CD4-positive, alpha-beta T cell treated with Interleukin-6 at 100 ng/mL for 8 hours (primary cell): ENCODE data around the gene ECM2.
"Not testable (repeated sequence)": the region's sequence is repeated elsewhere in the genome, so short reads cannot be mapped to it uniquely, and the experiment has no call there.

Experiments used
- DNase-seq: peaks from one replicate; pipeline ENCODE4 v3.0.0-alpha.2; 2020; ENCODE audit warnings: mixed read lengths, low spot score

ECM2 gene

DNA sequence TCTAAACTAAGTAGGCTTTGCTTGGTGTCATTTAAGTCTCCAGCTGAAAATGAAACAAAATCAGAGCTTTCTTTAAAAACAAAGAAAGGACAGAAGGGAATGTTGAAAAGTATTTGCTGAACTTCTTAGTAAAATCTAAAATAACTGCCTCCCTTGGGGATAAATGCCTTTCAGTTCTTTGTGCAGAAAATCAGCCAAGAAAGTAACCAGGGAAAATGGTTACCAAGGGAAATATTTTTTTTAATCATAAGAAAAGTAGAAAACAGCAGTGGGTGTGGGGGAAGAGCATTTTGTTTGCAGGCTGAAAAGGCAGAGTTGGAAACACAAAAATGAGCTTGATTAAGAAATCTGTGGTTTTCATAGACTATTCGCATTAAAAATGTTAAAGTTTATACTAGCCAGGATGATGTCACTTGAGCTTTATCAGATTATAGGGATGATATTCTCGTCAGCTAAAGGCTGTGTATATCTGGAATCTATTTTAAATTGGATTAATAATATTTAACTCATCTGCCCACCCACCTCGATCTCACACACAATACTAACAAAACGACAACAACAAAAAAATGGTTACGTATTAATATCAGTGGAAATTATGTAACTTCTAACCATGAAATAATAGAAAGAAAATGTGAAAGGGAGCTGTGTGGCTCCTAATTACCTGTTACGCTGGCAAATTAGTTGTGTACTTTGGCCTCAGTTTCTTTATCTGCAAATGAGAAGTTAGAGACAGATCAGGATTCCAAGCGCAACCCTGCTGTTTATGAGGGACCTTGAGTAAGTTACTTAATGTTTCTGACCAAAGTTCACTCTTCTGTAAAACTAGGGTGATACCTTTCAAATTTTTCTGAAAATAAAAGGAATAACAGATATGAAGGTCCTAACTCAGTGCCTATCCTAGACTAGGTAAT, at the start of gene ECM2:
Gene ECM2, minus strand, starts transcription at position 51 of the 911 bp plus-strand sequence. CDS start 13,124 bp downstream, outside the sequence.
- DNase-seq, result no peak

DNA sequence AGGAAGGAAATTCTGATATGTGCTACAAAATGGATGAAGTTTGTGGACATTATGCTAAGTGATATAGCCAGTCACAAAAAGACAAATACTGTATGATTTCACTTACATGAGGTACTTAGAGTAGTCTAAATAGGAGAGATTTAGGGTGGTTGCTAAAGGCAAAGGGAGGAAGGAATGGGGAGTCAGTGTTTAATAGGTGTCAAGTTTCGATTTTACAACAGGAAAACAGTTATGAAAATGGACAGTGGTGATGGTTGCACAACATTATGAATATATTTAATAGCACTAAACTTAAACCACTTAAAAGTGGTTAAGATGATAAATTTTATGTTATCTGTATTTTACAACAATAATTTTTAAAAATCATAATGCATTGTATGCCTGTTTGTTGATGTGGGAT, 40.4 kb upstream of the ECM2 start:
- no peak for DNase-seq

DNA sequence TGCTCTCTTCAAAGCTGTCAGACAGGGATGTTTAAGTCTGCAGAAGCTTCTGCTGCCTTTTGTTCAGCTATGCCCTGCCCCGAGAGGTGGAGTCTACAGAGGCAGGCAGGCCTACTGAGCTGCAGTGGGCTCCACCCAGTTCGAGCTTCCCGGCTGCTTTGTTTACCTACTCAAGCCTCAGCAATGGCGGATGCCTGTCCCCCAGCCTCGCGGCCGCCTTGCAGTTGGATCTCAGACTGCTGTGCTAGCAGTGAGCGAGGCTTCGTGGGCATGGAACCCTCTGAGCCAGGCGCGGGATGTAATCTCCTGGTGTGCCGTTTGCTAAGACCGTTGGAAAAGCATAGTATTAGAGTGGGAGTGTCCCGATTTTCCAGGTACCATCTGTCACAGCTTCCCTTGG, 37.8 kb upstream of the ECM2 start:
- DNase-seq, result not testable (repeated sequence)

DNA sequence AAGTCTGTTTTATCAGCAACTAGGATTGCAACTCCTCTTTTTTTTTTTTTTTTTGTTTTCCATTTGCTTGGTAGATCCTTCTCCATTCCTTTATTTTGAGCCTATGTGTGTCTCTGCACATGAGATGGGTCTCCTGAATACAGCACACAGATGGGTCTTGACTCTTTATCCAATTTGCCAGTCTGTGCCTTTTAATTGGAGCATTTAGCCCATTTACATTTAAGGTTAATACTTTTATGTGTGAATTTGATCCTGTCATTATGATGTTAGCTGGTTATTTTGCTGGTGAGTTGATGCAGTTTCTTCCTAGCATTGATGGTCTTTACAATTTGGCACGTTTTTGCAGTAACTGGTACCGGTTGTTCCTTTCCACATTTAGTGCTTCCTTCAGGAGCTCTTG, 36.1 kb upstream of the ECM2 start:
- not testable (repeated sequence) for DNase-seq

DNA sequence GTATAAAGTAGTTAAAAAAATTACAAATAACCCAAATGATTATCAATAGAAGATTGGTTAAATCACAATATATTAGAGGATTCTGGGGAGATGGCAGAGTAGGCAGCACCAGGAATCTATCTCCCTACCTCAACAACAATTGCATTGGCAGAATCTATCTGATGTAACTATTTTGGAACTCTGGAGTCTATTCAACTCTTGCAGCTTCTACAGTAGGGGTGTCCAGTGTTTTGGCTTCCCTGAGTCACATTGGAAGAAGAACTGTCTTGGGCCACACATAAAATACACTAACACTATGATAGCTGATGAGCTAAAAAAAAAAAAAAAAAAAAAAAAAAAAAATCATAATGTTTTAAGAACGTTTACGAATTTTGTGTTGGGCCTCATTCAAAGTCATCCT, 29.2 kb upstream of the ECM2 start:
- DNase-seq, result no peak

DNA sequence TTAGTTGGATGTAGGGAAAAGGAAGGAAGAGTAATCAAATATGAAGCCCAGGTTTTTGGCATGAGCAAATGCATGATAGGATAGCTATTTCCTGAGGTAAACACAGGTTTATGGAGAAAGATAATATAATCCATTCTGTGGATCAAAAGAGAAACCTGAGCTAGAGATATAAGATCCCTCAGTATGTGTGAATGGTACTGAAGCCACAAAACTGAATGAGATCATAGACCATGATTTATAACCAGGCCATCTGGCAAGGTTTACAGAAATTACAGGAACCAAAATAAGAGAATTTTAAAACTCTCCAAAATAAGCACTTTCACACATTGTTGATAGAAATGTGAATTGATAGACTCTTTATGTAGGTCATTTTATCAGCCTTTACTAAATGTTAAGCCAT, 28.7 kb upstream of the ECM2 start:
- no peak for DNase-seq

DNA sequence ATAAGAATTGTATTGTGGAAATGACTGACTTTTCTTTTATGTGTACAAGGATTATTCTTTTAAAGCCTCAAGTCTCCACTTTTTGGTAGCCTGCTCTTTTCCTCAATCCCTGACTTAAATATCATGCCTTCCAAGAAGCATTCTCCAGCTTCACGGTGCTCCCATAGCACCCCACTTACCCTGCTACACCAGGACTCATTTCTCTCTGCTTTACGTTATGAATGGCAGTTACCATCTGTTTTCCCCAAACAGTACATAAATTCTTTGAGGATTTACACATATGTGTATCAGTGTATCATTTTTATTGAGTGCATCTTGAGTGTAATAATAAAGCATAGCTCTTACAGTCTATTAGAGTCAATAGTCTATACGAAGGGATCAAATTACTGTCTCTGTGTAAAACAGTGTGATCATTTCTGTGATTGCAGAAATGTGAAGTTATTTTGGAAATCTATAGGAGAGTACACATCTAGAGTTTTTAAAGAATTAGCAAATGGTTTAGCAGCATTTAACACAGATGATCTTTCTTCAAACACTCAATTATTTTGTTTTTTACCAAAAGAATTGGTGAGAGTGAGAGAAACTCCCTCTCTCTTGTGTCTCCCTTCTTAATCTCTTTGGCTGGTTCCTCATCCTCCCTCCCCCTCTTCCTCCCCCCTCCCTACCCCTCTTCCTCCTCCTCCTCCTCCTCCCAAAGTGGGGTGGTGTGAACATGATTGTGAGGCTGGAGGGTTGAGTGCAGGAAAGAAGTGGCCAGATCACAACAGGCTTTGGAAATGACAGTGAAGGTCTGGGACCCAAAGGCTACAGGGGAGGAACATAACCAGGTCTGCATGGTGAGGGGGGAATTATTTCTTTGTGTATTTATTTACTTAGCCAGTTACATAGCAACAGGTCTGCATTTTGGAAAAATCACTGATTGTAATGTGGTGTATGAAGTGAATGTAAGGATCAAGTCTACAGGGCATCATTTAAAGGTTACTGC, 27.6 kb upstream of the ECM2 start:
- DNase-seq, result no peak

DNA sequence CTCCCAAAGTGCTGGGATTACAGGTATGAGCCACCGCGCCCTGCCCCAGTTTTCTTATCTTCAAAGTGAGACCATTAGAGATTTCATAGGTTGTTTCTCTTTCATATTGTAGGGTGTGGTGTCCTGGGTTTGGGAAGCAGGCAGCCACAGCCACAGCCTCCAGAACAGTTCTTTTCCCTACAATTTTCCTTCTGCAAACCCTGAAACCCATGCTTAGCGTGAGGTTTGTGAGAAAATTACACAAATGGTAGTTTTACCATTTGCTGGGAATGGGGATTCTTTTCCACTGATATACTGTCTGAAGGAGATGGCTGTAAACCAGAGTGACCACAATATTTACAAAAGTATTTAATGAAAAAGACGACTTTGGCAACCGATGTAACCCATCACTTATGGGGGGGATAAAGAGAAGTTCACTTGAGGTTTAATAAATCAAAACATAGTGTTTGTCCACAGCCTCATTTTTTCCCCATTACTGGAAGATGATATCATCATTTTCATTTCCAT, 26.7 kb upstream of the ECM2 start:
- no peak for DNase-seq

DNA sequence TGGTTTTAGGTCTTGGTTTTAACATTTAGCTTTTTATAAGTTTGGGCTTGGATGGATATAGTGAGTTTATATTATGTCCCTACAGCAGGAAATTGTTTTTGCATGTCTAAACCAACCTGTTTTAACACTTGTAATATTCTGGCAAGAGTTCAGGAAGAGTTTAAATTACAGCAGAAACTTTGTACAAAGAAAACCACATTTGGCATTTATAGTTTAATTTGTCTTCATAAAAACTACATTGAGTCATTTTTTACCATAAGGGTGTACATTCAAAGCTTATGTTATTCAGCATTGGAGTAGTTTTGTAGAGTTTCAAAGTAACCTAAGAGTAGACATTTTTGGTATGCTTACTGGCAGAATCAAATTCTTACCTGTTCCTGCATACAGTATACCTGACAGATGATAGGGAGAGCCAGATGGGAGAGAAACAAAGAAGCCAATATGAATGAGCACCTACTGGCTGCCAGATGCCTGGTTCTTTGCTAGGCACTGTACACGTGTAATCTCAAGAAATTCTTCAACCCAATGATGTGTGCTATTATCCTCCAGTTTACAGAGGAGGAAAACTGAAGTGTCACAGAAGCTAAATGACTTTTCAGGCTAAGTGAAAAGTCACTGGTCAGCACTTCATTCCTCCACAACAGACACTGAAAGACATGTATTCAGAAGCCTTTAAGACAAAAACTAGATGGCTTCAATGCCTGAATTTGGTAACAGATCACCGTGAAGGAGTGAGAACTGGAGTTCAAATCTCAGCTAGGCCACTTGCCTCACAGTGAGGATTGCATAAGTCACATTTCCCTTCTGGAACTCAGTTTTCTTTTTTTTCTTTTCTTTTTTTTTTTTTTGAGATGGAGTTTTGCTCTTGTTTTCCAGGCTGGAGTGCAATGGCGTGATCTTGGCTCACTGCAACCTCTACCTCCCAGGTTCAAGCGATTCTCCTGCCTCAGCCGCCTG, 25.9 kb upstream of the ECM2 start:
- DNase-seq, result no peak

DNA sequence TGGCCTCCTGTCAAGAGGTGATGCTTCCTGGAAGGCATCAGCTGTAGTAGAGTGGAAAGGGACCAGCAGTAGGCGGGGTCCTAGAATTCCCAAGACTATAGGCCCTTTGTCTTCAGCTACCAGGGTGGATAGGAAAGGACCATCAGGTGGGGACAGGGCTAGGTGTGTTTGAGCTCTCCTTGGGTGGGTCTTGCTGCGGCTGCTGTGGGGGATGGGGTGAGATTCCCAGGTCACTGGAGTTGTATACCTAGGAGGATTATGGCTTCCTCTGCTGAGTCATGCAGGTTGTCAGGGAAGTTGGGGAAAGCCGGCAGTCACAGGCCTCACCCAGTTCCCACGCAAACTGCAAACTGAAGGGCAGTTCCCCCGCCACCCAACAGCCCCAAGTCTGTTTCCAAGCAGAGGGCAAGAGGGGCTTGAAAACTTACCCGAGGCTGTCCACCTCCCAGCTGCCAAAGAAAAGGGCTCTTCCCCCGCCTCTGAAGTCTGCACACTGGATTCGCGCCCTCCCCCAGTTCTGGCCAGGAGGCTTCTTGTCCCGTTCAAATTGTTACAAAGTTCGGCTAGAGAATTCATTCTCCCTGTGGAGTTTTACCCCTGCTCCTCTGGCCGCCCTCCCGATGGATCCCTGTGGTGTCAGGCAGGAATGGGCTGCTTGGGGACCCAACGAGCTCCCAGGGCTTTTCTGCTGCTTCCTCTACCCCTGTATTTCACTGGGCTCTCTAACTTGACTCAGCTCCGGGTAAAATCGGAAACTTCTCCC, 23.0 kb upstream of the ECM2 start:
- DNase-seq, result no peak

DNA sequence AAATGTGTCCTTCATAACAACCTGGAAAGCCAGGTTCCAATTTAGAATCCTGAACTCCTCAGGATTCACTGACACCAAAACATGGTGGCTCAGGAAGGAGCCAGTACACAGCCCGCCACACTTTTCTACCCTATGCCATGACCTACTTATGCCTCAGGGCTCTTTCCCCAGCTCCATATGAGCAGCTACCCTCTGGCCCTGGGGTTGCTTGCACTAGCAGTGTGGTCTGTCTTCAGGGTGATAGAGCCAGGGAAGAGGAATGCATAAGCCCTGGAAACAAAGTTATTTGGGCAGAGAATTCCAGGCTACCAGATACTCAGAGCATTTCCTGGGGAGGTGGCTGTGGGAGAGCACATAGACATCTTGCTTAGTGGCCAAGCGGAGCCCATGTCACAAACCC, 15.0 kb upstream of the ECM2 start:
- no peak for DNase-seq

DNA sequence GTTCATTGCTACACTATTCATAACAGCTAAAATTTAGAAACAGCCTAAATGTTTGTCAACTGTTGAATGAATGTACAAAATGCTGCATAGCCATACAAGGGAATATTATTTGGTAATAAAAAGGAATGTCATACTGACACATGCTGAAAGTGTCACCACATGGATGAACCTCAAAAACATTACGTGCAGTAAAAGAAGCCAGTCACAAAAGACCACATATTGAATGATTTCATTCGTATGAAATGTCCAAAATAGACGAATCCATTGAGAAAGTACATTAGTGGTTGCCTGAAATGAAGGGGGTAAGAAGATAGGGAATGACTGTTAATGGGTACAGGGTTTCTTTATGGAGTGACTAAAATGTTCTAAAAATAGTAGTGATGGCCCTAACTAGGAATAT, 11.6 kb upstream of the ECM2 start:
- DNase-seq, result no peak

DNA sequence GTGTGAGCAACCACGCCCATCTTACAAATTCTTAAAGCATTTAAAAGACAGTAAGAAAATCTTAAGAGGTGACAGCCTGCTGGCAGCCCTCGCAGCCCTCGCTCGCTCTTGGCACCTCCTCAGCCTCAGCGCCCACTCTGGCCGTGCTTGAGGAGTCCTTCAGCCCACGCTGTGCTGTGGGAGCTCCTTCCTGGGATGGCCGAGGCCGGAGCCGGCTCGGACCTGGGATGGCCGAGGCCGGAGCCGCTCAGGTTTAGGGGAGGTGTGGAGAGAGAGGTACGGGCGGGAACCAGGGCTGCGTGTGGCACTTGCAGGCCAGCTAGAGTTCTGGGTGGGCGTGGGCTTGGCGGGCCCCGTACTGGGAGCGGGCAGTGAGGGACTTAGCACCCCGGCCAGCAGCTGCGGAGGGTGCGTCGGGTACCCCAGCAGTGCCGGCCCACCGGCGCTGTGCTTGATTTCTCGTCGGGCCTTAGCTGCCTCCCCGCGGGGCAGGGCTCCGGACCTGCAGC, 9.3 kb upstream of the ECM2 start:
- DNase-seq, result no peak

DNA sequence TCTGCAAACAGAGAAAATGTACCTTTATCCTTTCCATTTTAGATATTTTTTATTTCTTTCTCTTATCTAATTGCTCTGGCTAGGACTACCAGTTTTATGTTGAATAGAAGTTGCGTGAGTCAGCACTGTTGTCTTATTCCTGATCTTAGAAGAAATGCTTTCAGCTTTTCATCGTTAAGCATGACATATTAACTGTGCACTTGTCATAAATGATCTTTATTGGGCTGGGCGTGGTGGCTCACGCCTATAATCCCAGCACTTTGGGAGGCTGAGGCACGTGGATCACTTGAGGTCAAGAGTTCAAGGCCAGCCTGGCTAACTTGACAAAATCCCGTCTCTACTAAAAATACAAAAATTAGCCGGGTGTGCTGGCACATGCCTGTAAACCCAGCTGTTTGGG, 8.2 kb upstream of the ECM2 start:
- DNase-seq, result no peak

DNA sequence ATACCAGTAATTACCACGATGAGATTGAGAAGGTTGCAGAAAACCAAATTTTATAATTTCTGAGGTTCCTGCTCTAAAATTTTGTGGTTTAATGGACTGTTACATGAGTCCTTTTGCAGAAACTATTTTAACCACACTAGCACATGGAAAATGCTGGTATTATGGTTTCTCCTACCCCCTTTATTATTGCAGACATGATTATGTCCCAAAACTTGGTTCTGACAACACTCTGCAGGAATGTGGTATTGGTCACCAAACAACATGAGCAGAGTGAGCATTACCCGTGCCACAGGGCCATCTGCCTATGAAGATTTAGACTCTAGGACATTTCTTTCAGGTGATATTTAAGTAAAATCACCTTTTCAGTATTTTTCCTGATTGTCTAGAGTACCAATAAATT, 2.8 kb upstream of the ECM2 start:
- no peak for DNase-seq

DNA sequence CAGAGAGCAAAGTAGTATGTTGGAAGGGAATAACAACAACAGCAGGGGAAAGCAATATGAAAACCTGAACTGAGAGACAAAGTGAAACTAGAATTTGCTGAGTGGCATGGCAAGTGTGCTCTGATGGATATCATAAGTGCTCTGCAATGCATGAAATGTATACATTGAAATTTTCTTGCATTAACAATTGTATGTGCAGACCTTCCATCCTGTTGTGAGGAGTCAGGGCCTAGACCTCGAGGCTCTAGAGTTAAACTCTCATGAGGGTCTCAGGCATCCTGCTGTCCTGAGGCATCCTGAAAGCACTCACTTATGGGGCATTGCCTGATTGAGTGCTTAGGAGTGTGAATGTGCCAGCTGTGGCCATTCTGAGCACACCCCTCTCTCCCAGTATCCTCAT, 1.1 kb downstream of the ECM2 start:
- no peak for DNase-seq

DNA sequence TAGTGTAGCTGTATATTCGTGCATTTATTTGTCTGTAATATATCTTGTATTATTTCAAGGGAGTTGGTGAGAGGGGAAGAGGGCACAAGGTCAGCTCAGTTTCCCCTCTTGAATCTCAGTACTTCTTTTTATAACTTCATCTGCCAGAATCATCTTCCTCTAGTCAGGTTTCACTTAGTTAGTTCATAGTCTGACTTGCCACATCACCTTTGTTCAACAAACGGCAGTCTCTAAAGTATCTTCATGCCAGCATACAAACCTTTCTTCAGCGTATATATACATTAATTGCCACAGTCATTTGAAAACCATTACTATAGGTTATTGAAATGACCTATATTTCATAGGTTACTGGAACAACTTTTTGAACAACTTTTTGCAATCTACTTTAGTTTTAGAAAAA, 1.6 kb downstream of the ECM2 start:
- DNase-seq, result no peak

DNA sequence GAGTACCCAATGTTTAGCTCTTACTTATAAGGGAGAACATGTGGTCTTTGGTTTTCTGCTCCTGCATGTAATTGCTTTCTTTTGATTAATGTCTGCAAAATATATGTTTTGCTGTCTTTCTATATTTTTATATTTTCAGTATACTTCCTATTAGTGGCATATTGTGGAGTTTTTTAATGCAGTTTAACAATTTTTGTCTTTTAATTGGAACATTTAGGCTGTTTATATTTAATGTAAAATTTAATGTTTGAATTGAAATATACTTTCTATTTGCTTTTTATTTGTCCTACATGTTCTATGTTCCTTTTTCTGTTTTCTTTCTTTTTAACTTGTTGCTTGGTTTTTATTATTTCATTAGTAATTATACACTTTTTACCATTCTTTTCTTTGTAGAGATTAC, 4.9 kb downstream of the ECM2 start:
- no peak for DNase-seq

DNA sequence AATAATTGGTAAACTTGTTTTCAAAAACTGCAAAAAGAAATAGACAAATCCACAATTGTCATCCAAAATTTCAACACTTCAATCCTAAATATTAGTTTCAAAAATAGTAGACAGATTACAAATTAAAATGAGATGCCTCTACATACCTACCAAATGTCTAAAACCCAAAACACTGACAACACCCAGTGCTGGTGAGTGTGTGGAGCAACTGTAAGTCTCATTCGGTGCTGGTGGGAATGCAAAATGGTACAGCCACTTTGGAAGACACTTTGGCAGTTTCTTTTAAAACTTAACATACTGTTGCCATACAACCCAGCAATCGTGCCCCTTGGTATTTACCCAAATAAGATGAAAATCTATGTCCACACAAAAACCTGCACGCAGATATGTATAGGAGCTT, 6.7 kb downstream of the ECM2 start:
- DNase-seq, result no peak

DNA sequence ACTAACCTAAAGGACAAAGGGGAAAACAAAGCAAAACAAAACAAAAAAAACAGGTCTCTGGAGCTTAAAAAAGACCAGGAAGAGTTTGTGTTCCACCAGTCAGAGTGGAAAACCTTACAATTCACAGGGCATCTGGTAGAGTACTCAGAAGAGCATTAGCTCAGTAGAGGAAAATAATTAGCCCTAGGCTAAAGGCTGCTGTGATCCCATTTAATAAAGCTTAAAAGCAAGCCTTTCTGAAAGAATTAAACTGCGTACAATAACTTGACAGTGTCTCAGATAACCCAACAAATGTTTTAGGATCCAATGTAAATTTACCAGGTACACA, 7.3 kb downstream of the ECM2 start:
- DNase-seq, result no peak
